AG09319 (cell line): ENCODE data around the gene ARL15.

ENCODE experiments used
- DNase-seq: peaks from one replicate; pipeline ENCODE4 v3.0.0-alpha.2; 2010; ENCODE audit warnings: low read depth; ENCODE audit errors: extremely low read depth
- TF ChIP-seq, protein P1 (sequence below): IDR thresholded peaks from 2 replicates; pipeline ENCODE4 v1.5.1; 2011; ENCODE audit warnings: low read depth, mild to moderate bottlenecking, inconsistent platforms, low read length, moderate library complexity

ARL15 gene

DNA sequence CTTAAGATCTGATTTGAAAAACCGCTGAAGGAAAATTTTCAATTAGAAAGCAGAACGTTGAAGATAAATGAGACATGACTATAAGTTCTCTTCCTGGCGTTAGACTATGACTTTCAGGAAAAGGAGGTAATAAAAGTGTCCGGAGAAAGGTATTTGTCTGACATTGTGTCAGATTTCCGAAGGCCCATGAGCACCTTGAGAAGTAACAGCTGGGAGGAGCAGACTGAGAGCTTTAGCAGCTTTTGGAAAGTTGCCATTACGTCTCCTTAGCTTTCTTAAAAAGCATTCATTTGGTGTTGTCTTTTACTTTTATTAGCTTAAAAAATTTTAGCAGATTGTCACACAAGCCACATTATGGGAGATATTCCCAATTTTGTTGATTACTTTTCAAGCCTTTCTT lies 386.4 kb downstream of the ARL15 start:
- no peak for DNase-seq
- TF ChIP-seq, protein P1, sequence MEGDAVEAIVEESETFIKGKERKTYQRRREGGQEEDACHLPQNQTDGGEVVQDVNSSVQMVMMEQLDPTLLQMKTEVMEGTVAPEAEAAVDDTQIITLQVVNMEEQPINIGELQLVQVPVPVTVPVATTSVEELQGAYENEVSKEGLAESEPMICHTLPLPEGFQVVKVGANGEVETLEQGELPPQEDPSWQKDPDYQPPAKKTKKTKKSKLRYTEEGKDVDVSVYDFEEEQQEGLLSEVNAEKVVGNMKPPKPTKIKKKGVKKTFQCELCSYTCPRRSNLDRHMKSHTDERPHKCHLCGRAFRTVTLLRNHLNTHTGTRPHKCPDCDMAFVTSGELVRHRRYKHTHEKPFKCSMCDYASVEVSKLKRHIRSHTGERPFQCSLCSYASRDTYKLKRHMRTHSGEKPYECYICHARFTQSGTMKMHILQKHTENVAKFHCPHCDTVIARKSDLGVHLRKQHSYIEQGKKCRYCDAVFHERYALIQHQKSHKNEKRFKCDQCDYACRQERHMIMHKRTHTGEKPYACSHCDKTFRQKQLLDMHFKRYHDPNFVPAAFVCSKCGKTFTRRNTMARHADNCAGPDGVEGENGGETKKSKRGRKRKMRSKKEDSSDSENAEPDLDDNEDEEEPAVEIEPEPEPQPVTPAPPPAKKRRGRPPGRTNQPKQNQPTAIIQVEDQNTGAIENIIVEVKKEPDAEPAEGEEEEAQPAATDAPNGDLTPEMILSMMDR, result no peak

DNA sequence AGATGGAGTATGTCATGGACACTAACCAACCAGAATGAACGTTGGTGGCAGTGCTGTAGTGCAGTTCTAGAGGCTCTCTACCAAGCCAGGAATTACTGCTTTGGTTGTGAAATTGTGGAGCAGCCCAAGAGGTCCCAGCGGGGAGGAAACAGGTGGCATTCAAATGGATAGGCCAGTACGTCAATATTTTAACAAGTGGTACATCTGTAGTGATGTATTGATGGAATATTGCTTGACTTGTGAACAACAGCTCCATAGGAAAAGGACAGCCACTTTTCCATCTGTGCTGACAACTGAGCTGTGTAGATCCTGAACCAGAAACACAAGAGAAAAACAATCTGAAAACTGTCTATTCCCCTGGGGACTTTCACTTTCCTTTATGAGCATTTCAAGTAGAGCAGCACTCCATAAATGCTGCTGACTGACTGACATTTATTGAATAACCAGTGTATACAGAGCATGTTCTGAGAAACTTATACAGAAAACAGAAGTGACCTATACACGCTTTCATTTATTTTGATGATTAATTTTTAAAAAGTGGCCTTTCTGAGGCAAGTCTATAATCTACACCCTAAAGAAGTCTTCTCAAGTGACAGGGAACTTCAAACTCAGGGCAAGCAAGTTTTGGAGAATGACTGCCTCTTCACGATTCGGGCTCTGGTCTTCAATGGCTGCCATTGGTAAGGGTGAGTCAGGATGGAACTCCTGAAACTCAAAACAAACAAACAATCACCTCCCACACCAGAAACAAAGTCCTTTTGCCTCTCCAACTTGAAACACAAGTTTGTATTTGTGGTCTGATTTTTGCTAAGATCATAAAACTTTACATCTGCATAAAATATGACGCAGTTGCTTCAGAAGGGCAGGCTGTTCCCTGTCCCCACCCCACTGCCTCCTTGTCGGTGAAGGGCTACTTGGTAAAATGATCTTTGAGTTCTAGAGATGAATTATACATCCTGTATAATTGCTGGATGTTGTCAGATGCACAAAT lies 387.6 kb downstream of the ARL15 start:
- DNase-seq, result no peak

DNA sequence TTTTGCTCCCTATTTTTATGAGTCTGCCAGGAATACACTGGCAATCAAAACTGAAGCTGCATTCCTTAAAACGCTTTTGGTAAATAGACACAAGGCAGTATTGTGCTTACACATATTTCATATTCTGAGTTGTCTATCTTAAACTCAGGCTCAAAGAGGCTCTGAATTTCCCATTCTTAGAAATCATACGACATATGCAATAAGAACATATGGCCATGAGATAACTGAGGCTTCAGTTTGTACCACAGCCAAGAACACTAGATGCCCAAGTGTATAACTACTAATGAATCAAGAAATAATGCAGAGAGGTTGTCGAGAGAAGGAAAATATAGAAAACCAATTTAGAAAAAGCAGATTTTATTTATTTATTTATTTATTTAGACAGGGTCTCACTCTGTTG lies 392.5 kb downstream of the ARL15 start:
- TF ChIP-seq, protein P1, result no peak
- no peak for DNase-seq

More for the DNA sequence above, 387.6 kb downstream of the ARL15 start:
- TF ChIP-seq, protein P1, result no peak

DNA sequence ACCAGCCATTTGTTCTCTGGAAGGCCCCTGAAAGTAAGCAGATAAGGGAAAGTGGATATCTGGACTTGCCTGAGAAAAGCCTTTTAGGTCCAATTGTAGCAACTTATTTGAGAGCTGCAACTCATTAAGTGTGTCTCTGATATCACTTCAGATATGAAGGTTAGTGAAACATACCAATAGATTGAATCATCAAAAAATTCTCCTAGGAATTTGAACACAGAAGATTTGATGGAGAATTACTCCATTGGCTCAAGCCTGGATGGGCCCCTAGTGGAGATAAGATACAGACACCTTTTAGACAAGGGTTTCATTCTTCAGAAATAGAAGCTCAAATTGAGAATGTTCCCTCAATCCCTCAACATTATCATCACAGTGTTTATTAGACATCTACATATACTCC lies 393.3 kb downstream of the ARL15 start:
- TF ChIP-seq, protein P1, result peak; percentile 40
- no peak for DNase-seq

DNA sequence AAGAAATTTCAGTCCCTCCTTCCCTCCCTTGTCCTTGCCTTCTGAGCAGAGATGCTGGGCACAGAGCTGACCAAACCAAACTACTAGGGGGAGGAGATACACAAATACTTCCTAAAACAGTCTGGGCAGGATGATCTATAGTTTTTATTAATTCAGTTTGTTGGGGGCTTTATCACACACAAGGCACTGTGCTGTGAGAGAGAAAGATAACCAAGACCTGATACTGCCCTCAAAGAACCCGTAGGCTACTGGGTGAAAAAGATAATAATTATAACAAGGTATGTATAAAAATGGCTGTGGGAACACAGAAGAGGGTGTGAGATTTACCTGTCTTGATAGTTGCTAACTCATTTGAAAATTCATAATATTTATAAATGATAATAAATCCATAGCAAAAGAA lies 395.3 kb downstream of the ARL15 start:
- no peak for DNase-seq
- TF ChIP-seq, protein P1, result no peak

DNA sequence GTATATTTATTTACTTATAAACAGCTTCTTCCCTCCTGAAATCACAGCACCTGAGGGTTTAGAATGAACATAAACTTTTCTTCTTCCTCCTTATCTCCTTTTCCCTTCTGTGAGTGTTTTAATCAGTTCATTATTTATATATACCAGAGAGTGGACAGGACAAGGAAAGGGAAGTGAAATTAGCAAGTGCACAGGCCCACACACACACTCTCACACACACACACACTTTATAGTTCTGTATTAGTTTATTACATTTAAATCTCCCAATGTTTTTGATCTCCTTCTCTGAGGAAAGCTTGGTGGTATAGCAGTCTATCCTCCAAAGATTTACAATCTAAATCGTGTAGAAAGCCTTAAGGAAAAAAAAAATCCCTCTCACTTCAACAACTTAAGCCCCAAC lies 396.4 kb downstream of the ARL15 start:
- TF ChIP-seq, protein P1, result no peak
- no peak for DNase-seq

DNA sequence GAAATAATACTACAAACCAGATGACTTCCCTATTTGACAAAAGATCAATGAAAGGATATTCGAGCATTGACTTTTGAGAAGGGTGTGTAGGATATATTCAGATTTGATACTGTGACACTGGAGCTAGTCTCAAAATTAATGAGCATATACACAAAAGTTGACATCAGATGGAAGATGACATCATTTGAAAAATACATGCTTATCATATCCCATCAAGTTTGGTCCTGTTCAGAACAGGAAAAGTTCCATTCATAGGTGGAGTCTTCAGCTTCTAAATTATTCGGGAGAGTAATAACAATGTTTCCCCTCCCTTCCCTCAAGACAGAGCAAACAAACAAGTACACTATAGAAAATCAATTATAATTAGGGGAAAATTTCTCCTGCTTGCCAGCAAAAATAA lies 401.6 kb downstream of the ARL15 start:
- TF ChIP-seq, protein P1, result no peak

More for the DNA sequence above, 401.6 kb downstream of the ARL15 start:
- DNase-seq, result no peak
